NCI-H2196 treated with DMSO at 0.1 percent for 48 hours (cell line): ENCODE data around the gene MDC1.

Experiments
- DNase-seq: peaks from one replicate; lab custom pipeline; 2025; ENCODE audit not compliant: unreplicated experiment; lab: John Stamatoyannopoulos, UW

MDC1 gene

DNA sequence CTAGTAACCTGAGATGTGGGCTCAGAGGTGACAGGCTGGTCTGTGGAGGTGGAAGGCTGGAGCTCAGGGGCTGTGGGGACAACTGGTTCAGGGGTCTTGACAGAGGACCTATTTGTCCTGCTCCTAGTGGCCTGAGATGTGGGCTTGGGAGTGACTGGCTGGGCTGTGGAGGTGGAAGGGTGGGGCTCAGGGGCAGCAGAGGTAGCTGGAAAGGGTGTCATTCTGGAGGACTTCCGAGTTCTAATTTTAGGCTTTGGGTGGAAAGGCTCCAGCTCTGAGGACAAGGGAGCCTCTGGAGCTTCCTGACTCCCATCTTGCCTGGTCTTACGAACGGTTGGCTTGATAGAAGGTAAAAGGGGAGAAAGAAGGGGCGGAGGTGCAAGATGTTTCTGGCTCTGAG, 11.5 kb downstream of the MDC1 start:
- no peak for DNase-seq

DNA sequence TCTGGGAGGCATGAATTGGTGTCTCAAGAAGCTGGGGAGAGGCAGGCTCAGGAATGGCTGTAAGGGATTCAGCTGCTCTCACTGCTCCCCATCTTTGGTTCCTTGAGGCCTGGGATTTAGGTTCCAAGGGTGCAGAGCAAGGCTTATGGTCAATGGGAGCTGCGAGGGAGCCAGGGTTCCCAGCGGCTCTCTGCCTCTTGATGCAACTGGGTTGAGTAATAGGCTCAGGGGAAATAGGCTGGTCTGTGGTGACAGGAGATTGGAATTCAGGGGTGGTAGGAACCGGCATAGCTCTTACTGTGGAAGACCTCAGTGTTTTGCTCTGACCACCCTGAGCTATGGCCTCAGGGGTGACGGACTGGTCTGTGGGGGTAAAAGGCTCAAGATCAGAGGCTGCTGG, 13.3 kb downstream of the MDC1 start:
- no peak for DNase-seq

DNA sequence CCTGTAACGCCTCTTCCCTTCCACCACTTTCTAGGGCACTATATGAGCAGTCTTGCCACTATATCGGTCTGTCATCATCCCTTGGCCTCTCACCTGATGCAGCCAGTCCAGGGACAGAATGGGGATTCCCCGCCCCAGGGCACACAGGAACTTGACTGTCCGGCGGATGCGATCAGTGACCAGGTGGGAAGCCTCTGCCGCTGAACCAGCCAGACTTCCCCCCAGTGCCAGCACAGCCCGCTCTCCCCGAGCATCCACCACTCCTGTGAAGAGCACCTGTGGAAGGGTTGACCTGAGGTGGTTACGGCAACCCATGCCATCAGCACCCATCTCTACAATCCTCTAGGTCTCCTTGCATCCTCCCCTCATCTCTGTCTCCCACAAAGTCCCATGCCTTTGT, 14.1 kb downstream of the MDC1 start:
- DNase-seq, result no peak

DNA sequence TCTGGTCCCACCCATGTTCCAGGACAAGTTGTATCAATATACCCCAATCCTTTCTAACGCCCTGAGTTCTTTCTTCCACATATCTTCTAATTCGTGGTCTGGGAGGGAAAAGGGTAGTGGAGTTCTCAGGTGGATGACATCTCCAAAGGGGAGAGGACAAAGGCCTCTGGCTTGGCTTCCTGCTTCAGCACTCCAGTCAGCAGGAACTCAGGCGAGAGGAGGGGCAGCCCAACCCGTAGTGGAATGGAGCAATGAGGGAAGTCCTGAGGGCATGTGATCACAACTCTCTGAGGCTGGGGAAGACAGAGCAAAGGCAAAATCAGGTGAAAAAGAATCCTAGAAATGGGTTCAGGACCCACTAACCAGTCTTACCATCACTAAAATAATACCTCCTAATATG, 16.7 kb downstream of the MDC1 start:
- no peak for DNase-seq

DNA sequence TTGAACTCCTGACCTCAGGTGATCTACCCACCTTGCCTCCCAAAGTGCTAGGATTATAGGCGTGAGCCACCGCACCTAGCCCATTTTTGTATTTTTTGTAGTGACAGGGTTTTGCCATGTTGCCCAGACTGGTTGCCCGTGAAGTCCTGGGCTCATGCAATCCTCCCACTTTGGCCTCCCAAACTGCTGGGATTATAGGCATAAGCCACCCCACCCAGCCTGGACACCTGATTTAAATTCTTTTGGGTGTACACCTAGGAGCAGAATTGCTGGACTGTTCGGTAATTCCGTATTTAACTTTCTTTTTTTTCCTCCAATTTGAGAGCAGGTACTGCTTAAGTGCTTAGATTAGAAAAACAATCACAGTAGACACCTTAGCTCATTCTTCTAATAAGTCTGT, 20.6 kb downstream of the MDC1 start:
- no peak for DNase-seq

DNA sequence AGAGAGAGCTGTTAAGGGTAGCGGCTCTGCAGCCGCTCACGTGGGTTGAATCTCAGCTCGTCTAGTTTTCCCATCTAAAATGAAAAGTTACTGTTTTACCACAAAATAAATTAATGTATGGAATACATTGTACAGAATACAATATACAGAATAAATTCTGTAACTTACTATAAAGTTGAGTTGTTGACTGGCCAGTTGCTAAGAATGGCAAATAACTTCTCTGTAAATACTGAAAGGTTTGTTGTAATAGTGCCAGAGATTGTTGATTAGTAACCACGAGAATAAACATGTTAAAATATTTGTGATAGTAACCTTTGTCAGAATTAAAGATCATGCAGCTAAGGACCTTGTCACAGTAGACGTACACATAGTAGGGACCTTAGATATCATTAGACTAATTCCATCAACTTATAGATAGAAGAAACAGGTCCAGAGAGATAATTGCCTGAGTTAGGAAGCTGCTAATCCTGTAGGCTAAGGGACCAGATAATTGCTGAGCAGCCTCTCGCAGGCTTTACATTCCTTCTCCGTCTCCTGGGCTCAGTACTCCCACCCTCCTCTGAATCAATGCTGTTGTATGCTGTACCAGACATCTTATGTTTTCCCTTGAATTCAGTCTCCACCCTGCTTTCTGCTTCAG, 25.8 kb downstream of the MDC1 start:
- DNase-seq, result no peak

DNA sequence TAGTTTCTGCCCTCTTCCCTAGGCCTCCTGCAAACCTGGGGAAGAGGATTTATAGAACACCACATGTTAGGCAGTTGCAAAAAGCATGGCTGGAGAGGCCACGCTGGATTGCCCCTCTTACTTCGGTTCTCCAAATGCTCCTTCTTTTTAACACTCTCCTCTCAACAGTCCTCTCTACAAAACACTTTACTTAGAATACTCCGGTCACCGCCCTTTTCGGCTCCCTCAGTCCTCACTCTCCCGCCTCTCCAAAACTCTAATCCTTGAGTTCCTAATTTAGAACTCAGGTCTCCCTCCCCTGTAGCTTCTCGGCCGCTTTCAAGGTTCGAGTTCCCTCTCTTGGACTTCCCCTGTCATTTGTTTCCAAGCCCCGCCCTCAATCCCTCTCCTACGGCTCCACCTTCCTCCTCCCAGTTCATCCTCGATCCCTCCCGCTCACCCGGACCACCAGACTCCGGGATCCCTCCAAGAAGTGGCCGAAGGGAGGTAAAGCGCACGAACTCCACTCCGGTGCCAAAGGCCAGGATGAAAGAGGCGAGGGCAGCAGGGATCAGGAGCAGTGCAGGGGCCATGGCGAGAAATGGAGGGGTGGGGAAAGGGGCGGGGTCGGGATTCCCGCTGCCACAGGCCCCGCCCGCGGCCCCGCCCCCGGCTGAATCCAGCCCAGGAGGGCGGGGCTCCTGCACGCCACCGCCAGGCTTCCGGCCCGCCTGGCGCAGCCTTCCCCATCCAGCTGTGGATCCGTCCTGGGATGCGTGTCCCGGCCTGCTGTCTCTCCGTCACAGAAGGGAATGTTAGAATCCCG, 26.5 kb downstream of the MDC1 start, which contains the start of gene NRM:
TSS of gene NRM (minus strand) at position 582 of the 805 bp plus-strand sequence. CDS start at position 572, 10 bp downstream.
- DNase-seq, result peak; percentile 75

DNA sequence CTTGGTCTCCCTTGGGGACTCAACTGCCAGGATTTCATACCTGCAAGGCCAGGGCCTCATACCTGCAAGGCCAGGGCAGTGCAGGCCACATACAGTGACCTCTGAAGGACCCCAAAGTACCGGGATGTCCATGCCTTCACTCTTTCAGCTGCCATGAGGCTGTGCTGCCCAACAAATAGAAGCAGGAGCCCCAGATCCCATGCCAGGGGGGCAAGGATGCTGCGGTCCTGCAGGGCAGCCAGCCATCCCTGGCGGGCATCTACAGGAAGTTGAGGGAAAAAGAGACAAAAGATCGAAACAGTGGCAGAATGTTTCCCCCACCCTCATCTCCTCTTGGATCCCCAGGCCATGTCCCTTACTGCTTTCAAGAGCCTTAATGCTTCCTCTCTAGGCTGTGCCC, 27.1 kb downstream of the MDC1 start:
- no peak for DNase-seq

DNA sequence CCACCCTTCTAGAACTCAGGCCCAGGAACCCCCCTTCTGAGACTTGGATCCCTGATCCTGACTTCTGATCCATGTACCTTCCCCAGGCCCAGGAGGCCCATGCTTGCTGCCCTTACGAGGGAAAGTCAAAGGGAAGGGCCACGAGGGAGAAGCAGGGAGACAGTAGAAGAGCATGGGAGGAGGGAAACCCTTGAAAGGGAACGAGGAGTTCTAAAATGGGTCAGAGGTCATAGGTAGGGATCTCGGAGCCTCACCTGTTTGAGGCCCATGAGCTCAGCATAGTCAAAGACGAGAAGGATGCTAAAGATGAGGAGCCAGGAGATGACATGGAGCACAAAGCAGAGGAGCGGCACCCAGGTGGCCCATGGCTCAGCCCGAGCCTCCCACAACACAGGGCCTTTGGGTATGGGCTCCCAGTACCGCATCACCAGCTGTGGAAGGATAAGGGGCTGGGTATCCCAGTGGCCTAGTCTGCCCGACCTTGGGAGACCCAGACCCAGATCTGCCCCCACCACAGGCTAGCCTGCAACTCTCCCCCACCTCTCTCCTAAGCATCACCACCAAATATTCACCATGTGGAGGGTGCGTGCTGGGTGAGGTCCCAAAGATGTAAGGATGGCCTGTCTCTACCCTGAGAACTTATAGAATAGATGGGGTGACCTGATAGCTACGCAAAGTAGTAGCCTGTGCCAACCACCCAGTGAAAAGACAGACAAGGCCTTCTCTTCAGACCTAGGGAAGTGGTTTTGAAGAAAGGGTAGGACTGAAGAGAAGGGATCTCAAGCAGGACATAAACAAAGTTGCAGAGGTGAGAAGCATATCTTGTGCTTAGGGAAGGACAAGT, 27.8 kb downstream of the MDC1 start:
- no peak for DNase-seq

DNA sequence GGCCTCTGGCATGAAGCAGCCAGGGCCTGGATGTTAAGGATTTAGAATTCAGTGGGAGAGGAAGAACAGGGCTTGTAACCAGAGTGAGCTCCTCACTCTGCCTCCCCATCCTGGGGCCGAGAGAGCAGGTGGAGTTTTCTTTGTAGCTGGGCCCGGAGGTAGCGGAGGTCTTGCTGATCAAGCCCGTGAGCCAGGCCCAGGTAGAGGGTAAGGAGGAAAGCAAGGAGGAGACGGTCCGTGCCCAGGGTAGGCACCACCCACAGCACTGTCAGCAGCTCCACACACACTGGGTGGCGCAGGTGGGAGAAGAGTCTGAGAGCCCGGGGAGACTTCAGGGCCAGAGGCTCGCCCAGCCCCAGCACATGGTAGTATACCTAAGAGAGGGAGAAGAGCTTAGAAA, 28.5 kb downstream of the MDC1 start:
- DNase-seq, result no peak

DNA sequence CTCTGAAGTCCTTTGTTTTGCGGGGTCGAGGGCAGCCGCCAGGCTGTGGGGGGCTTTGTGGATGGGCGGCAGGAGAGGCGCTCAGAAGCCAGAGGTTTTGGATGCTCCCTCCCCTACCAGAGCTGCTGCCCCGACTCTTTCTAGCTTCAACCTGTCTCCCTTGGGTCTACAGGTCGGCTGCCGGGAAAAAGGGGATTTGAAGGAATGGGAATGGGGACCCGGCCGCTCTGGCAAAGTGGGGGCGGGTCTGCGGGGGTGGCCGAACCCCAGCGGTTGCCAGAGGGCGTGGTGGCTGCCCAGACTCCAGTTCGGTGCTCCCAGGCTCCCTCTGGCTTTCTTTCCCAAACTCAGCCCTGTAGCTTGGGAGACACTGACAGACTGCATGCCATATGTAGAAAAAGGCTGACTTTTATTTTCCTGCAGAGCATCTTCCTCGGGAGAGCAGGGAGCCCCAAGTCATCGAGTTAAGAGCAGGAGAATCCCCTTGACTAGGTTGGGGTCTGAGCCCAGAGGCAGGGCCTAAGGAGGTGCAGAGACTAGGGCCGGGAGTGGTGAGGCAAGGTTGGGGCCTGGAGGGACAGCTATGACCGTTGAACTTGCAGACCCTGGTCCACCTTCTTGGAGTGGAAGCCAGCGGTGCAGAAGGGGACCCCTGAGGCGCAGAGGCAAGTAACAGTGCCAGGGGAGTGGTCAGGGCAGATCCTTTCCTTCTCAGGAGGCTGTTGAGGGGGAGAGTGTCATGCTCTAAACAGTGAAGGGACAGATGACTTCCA, 29.2 kb downstream of the MDC1 start:
- DNase-seq, result no peak

DNA sequence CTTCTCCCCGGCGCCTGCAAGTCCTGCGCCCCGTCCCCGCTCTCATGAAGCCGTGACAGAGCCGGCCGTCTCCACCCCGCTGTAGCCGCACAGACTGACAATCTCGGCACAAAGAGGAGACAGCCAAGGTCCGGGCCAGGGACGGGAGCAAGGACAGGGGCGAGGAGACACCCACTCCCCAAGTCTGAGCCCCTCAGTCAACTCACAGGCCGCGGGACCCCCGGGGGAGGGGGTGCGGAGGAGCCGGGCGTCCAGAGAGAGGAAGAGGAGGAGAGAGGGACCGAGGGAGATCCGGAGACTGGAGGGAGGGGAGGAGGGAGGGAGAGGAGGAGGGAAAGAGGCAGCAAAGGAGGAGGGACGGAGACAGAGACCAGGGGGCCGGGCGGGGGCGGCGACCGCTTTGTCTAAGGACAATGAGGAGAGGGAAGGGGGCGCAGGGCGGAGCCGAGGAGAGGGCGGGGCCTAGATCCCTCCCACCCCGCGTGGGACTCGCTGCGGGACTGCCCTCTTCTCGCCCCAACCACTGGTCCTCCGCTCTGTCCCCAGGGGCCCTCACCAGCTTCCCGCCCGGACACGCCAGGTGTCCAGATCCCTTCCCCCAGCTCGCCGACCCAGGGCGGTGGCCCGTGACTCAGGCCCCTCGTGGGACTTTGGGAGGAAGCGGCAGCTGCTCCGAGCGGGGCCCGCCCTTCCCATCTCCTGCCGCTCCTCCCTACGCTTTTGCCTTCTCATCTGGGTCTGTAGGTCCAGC, 30.0 kb downstream of the MDC1 start:
- peak; percentile 58 for DNase-seq

DNA sequence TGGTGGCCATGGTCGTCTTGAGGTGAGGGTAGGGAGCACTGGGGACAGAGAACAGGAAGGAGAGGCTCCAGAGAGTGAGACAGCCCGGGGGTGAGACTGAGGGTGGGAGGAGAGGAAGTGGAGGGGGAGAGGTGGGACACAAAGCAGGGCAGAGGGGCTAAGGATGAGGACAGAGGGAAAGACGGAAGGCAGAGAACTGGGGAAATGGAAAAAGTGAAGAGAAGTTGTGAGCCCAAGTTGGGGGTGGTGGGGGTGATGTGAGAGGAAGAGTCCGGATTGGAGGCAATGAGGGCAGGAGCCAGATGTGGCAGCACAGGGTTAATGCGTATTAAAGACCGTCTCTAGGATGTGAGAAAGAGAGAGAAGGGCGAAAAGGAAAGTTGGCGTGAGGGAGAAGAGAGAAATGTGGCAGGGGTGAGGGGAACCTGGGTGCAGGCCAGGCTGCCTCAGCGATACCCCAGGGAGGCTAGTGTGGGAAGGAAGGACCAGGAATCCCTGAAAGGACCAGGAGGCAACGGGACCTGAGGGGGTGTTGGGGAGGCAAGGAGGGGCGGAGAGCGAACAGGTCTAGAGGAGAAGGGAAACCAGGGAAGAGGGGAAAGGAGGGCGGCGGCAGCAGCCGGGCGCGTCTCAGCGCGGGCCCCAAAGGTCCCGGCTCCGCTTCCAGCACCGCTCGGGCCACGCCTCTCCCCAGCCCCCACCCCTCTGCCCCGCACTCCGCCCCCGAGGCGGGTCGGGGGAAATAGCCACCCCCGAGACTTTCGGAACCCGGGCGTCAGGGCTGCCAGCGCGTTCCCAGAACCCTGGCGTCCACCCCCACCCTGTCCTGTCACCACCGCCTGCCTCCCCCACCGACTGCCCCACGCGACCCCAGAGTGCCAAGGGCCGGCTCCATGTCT, 30.8 kb downstream of the MDC1 start, which contains the start of gene PPP1R18:
TSS of gene PPP1R18 (minus strand) at position 637 of the 899 bp plus-strand sequence. CDS start at position 10, 627 bp downstream.
- no peak for DNase-seq

DNA sequence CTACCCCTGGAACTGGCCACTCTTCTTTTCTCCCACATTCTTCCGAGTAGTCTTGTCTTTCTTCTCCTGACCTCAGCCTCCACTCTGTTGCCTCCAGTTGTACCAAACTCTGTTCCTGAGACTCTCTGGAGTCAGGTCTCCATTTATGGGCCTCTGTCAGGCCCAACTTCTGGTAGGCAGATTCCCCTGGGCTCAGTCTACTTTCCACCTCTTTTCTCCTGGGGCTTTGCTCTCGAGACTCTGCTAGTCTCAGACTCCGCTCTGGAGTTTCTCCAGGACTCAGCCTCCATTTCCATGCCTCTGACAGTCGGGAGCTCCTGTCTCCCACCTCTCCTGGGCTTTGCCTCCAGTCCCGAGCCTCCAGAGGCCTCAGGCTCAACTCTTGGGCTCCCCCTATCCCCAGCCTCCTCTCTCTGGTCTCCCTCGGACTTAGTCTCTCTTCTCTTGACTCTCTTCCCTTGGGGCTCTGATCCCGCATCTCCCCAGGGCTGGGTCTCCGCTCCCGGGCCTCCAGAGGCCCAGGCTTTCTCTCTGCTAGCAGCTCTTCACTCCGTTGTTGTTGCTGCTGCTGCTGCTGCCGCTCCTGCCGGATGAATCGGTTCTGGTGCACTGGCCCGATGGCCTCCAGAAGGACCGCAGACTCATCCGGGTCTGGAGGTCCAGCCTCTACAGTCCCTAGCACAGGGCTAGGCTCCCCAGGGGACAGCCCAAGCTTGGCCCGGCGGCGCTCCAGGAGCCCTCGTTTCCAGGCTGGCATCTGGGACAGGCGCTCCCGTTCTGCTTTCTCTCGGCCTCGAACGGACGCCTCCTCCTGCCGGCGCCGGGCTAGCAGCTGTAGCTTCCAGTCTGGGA, 31.7 kb downstream of the MDC1 start:
- DNase-seq, result no peak

DNA sequence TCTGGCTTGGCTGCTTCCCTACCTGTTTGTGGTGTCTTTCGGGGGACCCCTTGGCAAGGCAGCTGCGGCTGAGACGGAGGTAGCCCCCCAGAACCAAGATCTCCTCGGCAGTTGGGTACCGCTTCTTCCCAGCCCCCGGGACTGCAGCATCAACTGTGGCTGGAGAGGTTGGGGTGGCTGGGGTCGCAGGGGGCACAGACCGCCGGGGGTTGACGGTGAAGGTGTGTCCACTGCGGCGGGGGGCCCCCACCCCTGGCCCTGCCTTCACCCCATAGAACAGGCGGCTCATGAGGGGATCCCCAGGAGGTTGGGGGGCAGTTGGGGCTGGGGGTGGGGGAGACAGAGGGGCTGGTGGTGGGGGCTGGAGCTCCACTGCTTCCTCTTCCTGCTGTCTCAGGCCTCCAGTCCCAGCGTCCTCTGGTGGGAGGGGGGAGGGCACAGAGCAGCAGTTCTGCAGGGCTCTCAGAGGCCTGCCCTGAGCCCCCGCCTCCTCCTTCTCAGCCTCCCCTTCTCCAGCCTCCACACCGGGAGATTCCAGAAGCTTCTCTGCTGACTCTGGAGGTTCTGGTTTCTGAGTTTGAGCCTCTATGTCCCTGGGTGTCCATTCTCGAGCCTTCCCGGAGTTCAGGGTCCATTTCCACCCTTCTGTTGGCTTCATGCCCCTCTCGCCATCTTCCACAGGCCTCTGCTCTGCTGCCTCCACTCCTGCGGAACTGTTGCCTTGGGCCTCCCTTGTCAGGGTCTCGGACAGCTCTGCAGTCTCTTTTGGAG, 32.5 kb downstream of the MDC1 start:
- no peak for DNase-seq

DNA sequence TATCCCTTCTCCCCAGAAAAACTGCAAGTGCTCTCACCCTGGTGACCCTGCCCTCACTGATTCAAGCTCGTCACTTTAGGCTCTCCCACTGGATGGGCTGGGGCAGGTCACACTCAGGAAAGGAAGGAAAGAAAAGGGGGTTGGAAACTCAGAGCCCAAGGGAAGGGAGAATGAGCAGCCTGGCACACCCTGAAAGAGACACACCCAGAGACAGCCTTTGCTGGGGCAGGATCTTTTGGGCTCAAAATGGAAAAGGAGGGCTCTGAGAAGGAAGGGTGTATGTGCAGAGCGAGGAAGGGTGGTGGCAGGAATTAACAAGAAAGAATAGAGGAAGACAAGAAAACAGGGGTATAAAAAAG, 33.1 kb downstream of the MDC1 start:
- no peak for DNase-seq

DNA sequence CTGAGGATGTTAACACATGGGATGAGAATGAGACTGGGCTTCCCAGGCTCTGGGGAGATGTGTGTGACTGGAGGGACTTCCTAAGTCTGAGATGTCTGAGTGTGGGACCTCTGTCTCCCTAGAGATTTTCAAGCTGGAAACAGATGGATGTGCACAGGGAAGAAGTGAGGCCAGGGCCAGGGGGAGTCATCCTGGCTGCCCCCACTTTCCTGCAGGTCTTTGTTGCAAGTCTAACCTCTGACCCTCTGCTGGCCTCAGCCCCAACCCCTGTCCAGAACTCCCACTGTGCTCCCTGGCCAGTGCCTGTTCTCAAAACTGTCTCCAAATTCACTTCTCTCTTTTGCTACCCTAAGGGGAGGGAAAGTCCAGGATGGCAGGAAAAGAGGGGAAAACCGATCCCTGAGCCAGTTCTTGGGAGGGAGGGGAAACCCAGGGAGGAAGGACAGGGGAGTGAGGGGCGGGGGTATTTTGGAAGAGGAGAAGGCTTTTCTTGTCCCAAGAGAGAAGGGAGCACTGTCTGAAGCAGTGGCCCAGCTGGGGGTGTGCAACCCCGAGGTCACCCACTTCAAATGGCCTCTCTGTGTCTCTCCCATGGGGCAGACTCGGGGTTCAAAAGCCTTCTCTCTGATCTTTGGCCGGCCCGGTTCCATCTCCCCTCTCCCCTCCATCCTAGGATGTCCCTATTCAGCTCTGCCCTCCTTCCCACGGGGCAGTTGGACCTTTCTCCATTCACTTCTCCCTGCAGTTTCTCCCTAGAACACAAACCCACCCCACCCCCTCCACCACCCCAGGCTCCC, 33.7 kb downstream of the MDC1 start:
- no peak for DNase-seq
